Lower lobe of right lung (tissue), 2 donors: ENCODE data around the gene GTPBP3. TPM values are rescaled to one million over a fixed set of nuclear protein-coding genes. Genes with fewer than 3 reads are reported as not detected.

Source experiments
- ATAC-seq, 2 donors: fragments of 200-7000 bp; cut with Tn5 transposase; one replicate each; pipeline ENCODE4 v1.9.1; 2020 to 2022; ENCODE audit warnings: mild to moderate bottlenecking in 2 of 2, moderate library complexity in 2 of 2
- DNase-seq: peaks from one replicate; pipeline ENCODE4 v3.0.0-alpha.2; 2020
- H3K27ac ChIP-seq: fragments of 200-600 bp; one replicate; pipeline ENCODE4 v1.8.0; 2022
- H3K27me3 ChIP-seq: fragments of 200-600 bp; one replicate; pipeline ENCODE4 v1.8.0; 2022; ENCODE audit warnings: low read depth
- H3K36me3 ChIP-seq: fragments of 200-600 bp; one replicate; pipeline ENCODE4 v1.8.0; 2022; ENCODE audit warnings: mild to moderate bottlenecking
- H3K4me1 ChIP-seq: fragments of 200-600 bp; one replicate; pipeline ENCODE4 v1.8.0; 2022
- H3K4me3 ChIP-seq: fragments of 200-600 bp; one replicate; pipeline ENCODE4 v1.8.0; 2022; ENCODE audit warnings: mild to moderate bottlenecking
- H3K9me3 ChIP-seq: fragments of 200-600 bp; one replicate; pipeline ENCODE4 v1.8.0; 2022
- intact Hi-C: fragments of 100-400 bp; cut with DNase I; formaldehyde crosslinking; loops from one replicate; pipeline ENCODE4 v1.11.0; 2022
- long read RNA-seq: library from polyadenylated mRNA; unstranded; transcript quantifications from one replicate; pipeline ENCODE4 v2.0.0, GENCODE V29; 2021
- total RNA-seq: library from RNA; stranded (reverse); fragmentation: NEBNext Ultra II Directional; extraction: Animal tissue kit (Norgen Biotek cat#: 25700); gene quantifications from one replicate; pipeline ENCODE4 v1.2.1, GENCODE V29; 2021
- TF ChIP-seq, protein P1 (sequence below): fragments of 200-600 bp; IDR thresholded peaks from one replicate; pipeline ENCODE4 v1.8.0; 2022; ENCODE audit warnings: antibody characterized with exemption, mild to moderate bottlenecking
- donor health status: DM: no; HTN: yes; CAD: no; lungs with severe emphysema.

GTPBP3 gene, protein sequence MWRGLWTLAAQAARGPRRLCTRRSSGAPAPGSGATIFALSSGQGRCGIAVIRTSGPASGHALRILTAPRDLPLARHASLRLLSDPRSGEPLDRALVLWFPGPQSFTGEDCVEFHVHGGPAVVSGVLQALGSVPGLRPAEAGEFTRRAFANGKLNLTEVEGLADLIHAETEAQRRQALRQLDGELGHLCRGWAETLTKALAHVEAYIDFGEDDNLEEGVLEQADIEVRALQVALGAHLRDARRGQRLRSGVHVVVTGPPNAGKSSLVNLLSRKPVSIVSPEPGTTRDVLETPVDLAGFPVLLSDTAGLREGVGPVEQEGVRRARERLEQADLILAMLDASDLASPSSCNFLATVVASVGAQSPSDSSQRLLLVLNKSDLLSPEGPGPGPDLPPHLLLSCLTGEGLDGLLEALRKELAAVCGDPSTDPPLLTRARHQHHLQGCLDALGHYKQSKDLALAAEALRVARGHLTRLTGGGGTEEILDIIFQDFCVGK
- 21.0 TPM for total RNA-seq
- long read RNA-seq, transcript GTPBP3-201 (9 exons, 2,579 nt): major isoform, 10 of 30 reads
- long read RNA-seq, transcript GTPBP3-222 (9 exons, 2,493 nt): minor isoform, 5 of 30 reads
- long read RNA-seq, partial matches to known transcripts: 4 of 30 reads
- long read RNA-seq, other reads (novel, unspliced or antisense): 10 of 30 reads

GRCh38 chr19:17336872-17337674 is at the start of gene GTPBP3:
Gene GTPBP3, plus strand, starts transcription at chr19:17337553. Its CDS starts 59 bp downstream, at chr19:17337612.
- peaks cover 33% of the 10 kb centered on the region for H3K4me1 ChIP-seq
- intact Hi-C loops: no loop called here
- peak; percentile 94 for ATAC-seq

GRCh38 chr19:17289489-17289888 is 47.9 kb upstream of the GTPBP3 start:
- peaks cover 12% of the 10 kb centered on the region for H3K4me1 ChIP-seq
- TF ChIP-seq, protein P1, sequence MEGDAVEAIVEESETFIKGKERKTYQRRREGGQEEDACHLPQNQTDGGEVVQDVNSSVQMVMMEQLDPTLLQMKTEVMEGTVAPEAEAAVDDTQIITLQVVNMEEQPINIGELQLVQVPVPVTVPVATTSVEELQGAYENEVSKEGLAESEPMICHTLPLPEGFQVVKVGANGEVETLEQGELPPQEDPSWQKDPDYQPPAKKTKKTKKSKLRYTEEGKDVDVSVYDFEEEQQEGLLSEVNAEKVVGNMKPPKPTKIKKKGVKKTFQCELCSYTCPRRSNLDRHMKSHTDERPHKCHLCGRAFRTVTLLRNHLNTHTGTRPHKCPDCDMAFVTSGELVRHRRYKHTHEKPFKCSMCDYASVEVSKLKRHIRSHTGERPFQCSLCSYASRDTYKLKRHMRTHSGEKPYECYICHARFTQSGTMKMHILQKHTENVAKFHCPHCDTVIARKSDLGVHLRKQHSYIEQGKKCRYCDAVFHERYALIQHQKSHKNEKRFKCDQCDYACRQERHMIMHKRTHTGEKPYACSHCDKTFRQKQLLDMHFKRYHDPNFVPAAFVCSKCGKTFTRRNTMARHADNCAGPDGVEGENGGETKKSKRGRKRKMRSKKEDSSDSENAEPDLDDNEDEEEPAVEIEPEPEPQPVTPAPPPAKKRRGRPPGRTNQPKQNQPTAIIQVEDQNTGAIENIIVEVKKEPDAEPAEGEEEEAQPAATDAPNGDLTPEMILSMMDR: no peak
- H3K27me3 ChIP-seq: no peaks in the 10 kb centered on the region
- no peaks in the 10 kb centered on the region for H3K36me3 ChIP-seq
- no peak overlapping the region for H3K4me3 ChIP-seq
- intact Hi-C loops: loop anchor here (10.0 kb wide), 1 partner anchor 215 kb away; the partner anchor contains the start of genes HAUS8 and MYO9B
- no peak for ATAC-seq
- DNase-seq: peak; percentile 80
- H3K27ac ChIP-seq: no peak overlapping the region
- H3K9me3 ChIP-seq: no peaks in the 10 kb centered on the region

More at GRCh38 chr19:17336872-17337674, at the start of gene GTPBP3:
- Histone ChIP-seq H3K27me3 (no peaks in the 10 kb centered on the region), H3K36me3 (peaks cover 8% of the 10 kb centered on the region), H3K27ac (peak within 1 kb of the TSS; percentile 95), H3K4me3 (peak within 1 kb of the TSS; percentile 96), H3K9me3 (no peaks in the 10 kb centered on the region)
- DNase-seq: peak; percentile 99
- TF ChIP-seq, protein P1: no peak

DNA sequence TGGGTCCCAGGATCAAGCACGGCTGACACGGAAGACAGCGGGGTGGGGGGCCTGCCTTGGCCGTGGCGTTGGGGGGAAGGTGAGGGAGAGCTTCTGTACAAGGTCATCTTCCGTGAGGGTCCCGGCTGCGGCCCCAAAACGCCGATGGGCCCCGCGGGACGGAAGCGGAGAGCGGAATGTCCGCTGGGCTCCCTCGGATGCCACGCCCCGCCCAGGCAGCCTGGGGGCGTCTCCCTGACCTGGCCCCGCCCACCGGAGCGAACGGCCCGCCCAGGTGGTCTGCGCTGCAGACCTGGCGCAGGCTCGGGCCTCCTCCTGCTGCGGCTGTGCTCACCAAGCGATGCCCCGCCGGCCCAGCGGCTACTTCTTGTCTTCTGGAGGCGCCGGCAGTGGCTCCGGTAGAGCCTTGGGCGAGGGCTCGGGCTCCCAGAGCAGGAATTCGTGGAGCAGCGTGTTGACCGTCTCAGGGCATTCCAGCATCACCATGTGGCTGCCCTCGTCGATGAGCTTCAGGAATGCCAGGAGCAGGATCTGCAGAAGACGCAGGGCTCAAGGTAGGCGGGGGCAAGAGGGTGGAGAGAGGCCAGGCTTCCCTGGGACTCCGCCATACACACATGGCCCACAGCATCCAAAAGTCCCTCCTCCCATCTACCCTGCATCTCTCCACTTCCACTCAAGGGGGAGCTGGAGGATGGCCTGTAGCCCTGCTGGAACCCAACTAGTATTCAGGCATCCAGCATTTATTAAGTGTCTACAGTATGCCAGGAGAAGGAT is 44.9 kb upstream of the GTPBP3 start:
- intact Hi-C loops: no loop called here
- TF ChIP-seq, protein P1: peak; percentile 73
- peak overlapping the region; percentile 67 for H3K4me3 ChIP-seq

DNA sequence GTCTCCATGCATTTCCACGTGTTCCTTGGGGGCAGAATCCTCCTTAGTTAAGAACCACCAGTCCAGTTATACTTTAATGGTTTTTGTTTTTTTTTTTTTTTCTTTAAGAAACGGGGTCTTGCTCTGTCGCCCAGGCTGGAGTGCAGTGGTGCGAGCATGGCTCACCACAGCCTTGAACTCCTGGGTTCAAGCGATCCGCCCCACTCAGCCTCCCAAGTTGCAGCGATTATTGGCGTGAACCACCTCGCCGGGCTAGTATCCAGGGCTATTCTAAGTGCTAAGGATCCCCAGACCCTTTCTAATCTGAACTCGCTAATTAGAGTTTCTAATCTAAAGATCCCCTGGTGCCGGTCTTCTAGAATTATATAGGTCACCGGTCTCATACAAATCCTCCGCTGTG is 43.7 kb upstream of the GTPBP3 start:
- H3K27ac ChIP-seq: no peak overlapping the region
- H3K9me3 ChIP-seq: no peaks in the 10 kb centered on the region
- peaks cover 12% of the 10 kb centered on the region for H3K4me1 ChIP-seq
- TF ChIP-seq, protein P1: no peak
- no peaks in the 10 kb centered on the region for H3K27me3 ChIP-seq
- no peak for DNase-seq
- ATAC-seq: no peak
- H3K36me3 ChIP-seq: peaks cover 8% of the 10 kb centered on the region
- intact Hi-C loops: no loop called here
- H3K4me3 ChIP-seq: no peak overlapping the region

More for the DNA sequence above, 44.9 kb upstream of the GTPBP3 start:
- no peaks in the 10 kb centered on the region for H3K9me3 ChIP-seq
- peaks cover 4% of the 10 kb centered on the region for H3K36me3 ChIP-seq
- peak; percentile 94 to 95 for ATAC-seq
- H3K4me1 ChIP-seq: peaks cover 12% of the 10 kb centered on the region
- peak; percentile 77 for DNase-seq
- no peaks in the 10 kb centered on the region for H3K27me3 ChIP-seq
- peak overlapping the region; percentile 61 for H3K27ac ChIP-seq
